HG02798 (cell line): ENCODE data around the gene FNBP1L.
"Not testable (repeated sequence)": the region's sequence is repeated elsewhere in the genome, so short reads cannot be mapped to it uniquely, and the experiment has no call there.

ENCODE experiments used
- ATAC-seq: cut with Tn5 transposase; IDR thresholded peaks from one replicate; pipeline ENCODE4 v1.9.1; 2021; ENCODE audit warnings: mild to moderate bottlenecking; ENCODE audit not compliant: unreplicated experiment, poor library complexity

FNBP1L gene

GRCh38 chr1:93481899-93482298, 34.0 kb downstream of the FNBP1L start:
- ATAC-seq = not testable (repeated sequence)

DNA sequence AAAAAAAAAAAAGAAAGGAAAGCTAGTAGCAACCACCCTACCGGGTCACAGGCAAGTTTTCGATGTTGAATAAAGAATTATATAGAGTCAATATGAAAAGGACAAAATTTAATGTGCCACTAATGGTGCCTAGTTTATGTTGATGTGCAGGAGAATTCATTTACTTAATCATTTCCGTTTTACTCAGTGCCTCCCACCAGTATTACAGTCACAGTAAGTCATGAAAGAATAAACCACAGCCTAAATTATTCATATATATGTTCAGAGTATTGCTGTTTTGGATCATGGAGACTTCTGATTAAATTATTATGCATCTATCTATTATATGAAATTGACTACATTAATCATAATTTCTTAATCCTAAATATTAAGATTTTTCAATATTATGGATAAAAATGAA, 35.3 kb downstream of the FNBP1L start:
- no peak for ATAC-seq

- ATAC-seq = no peak
Observed at GRCh38 chr1:93483606-93484005, 35.7 kb downstream of the FNBP1L start.

GRCh38 chr1:93488207-93488606, 40.3 kb downstream of the FNBP1L start:
- ATAC-seq = no peak

DNA sequence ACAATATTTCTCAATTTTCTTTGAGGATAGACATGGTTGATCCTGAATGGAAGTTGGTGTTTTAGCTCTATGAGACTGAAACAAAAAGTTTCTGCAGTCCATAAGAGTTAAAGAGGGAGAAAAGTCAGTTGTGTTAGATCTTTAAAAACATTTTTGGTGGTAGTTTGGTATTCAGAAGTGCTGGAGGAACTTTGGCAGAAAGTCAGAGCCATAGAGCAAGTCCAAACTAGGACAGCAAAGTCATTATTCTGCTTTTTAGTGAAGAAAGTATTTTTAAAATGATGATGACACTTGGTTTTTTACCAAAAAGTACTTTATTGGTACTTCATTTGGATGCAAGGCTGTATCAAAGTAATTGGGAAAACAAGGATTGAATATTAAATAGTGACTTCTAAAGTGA, 41.8 kb downstream of the FNBP1L start:
- ATAC-seq = no peak

DNA sequence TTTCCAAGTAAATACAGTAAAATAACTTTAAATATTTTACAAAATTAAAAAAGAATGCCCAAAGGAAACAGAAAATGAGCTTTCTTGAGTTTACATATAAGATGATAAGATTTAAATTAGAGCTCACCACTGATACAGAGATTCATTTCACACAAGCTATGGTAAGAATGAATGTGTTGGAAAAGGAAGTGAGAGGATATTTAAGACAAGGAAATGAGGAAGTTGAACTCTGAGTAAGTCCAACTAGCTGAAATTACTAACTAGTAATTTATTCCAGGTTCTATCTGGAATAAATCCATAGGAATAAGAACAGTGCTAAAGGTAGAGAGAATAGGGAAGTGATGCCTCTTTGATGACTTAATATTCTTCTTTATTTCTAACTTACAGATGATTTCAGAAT, 42.4 kb downstream of the FNBP1L start:
- ATAC-seq = no peak

GRCh38 chr1:93495911-93496310, 48.0 kb downstream of the FNBP1L start:
- ATAC-seq = no peak

DNA sequence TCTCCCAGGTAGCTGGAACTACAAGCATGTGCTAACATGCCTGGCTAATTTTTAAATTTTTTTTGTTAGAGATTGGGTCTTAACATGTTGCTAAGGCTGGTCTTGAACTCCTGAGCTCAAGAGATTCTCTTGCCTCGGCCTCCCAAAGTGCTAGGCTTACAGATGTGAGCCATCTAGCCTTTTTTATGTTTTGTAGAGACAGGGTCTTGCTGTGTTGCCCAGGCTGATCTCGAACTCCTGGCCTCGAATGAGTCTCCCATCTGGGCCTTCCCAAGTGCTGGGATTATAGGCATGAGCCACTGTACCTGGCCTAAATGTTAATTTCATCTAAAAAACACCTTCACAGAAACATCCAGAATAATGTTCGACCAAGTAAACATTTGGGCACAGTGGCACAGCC, 48.6 kb downstream of the FNBP1L start:
- no peak for ATAC-seq

GRCh38 chr1:93499075-93499474, 51.2 kb downstream of the FNBP1L start:
- no peak for ATAC-seq

- ATAC-seq = no peak
Observed at GRCh38 chr1:93499533-93499932, 51.6 kb downstream of the FNBP1L start.

- ATAC-seq = no peak
Observed at GRCh38 chr1:93500275-93500674, 52.4 kb downstream of the FNBP1L start.

DNA sequence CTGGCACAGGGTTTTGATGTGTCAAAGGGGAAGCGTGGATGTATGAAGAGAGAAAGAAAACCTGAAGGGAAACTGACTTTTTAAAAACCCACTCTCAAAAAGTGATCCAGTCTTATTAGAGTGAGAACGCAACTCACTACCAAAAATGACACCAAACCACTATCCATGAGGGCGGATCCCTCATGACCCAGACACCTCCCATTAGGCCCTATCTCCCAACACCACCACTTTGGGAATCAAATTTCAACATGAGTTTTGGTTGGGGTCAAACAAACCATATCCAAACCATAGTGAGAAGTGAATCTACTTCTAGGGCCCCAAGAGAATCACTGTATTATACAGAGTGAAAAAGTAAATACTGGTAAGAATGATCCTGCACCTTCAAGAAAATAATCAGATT, 53.5 kb downstream of the FNBP1L start:
- ATAC-seq = no peak

DNA sequence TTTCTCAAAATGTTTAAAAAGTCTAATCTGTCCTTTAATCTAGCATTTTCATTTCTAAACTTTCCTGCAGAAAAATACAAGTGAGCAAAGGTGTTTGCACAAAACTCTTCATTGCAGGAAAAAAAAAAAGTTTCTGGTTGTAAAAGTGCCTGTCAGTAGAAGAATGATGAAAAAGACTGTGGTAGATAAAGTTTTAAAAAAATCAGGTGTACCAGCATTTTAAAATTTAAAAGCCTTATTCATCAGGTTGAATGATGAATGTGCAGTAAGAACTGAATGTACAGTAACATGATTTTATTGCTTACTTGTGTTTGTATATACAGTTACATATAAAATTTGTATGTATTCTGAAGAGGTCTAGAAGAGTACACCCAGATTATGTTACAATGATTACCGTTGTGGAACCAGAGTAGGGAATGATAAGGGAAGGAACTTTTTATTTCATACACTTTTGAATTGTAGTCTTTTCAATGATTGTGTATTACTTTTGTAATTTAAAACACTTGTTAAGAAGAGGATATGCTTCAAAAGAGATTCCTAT, 54.0 kb downstream of the FNBP1L start:
- no peak for ATAC-seq

DNA sequence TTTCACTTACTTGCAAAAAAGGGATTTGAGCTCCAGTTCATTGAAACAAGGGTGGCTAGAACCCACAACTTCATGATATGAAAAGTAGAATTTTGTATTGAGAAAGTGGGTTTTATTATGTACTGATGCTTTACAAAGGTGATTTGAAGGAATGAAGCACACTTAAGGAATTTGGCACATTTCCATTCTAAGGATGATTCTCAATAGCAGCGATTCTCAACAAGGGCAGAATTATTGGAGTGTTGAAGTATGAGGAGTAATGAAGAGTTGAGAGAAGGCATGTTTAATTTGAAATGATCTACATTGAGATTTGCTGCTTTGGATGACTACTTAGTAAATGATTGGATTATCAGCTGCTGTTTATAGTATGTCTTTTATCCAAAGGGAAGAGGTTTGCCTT, 54.7 kb downstream of the FNBP1L start:
- ATAC-seq = no peak

DNA sequence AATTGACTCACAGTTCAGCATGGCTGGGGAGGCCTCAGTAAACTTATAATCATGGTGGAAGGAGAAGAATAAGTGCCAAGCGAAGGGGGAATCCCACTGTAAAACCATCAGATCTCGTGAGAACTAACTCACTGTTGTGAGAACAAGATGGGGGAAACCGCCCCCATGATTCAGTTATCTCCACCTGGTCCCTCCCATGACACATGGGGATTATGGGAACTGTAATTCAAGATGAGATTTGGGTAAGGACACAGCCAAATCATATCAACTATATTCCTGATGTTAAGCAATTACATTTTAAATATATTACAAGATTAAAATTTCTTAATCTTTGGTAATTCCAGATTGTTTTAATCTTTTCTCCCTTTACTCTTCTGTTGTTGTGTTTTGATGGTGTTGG, 55.2 kb downstream of the FNBP1L start:
- no peak for ATAC-seq

DNA sequence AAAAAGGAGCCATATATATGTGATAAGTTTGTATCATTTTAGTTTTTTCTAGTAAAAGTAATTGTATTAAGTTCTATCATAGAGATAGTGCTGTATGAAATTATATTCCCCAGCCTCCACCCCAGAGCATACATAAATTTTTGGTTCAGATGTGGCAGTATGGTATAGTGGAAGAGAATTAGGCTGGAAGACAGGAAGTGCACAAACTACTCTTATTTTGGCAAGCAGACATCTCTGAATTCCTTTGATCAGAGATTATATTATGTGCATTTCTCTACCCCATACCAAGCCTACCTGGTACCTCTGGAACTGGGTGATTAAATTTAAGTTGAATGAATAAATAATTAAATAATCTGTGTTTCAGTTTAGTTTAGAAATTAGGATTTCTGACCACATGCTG, 55.9 kb downstream of the FNBP1L start:
- ATAC-seq = no peak

DNA sequence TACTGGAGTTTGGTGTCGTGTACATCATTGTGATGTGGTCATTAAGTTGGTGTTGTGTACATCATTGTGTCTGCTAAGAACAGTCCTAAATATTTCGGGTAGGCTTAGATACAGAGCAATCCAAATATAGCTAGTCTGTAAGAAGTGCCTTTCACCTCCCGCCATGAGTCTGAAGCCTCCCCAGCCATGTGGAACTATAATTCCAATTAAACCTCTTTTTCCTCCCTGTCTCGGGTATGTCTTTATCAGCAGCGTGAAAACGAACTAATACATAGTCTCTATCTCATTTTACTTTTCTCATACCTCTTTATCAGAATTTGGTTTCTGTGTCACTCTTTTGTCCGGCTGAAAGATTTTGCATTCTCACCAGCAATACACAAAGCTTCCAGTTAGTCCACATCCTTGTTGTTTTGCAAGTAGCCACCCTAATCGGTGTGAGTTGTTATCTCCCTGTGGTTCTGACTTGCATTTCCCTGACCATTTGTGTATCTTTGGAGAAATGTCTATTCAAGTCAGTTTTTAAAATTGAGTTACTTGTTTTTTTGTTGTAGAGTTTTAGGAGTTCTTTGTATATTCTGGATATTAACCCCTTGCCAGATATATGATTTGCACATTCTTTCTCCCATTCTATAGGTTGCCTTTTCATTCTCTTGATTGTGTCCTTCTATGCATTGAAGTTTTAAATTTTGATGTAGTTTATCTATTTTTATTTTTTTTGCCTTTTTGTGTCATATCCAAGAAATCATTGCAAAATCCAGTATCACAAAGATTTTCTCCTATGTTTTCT, 56.5 kb downstream of the FNBP1L start:
- ATAC-seq = no peak

DNA sequence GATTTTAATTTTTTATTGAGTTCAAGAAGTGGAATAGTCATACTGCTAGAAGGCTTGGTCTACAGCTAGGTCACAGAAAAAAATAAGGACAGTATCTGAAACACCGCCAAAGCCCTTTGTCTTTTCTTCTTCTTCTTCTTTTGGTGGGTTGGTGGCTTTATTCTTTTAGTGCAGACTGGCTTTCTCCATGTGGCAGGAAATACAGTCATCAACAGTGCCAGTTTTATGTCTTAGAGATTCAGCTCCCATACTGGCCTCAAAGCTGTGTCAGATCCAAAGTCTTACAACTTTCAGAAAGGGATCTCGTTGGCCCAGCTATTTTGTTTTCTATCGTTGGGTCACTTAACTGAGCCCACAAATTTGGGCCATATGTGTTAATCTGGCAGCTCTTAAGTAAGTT, 58.2 kb downstream of the FNBP1L start:
- no peak for ATAC-seq

- ATAC-seq = no peak
Observed at GRCh38 chr1:93516164-93516563, 68.2 kb downstream of the FNBP1L start.

DNA sequence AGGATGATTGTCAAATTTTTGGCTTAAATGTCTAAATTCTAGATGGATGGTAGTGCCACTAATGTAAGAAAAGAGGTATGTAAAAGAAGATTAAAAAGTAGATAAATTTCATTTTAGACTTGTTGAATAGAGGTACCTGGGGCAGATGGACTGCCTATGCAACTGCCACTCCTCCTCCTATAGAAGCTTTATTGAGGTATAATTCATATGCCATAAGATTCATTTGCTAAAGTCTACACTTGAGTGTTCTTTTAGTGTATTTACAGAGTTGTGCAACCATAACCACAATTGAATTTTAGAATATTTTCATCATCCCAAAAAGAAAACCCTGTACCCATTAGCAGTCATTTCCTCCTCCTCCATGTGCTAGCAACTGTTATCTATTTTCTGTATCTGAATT, 70.6 kb downstream of the FNBP1L start:
- ATAC-seq = no peak

DNA sequence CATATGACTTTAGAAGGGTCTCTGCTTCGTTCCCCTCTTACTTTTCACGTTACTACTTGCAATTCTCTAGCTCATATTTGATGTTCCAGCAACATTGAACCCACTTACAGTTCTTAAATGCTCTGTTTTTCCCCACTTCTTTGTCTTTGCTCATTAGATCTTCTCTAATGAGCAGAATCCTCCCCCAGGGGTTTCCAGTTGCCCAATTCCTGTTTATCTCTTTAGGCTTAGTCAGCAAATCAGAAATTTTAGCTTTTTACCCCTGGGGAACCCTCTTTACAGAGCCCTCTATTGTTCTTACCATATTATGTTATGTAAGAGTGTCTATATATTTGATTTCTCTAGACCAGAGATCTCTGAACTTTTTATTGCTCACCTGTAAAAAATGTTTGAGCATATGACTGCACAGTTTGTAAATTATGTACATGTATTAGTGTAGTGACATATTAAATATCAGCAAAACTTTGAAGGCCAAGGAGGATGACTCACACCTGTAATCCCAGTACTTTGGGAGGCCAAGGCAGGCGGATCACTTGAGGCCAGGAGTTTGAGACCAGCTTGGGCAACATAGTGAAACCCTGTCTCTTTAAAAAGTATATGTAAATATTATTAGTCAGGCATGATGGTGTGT, 71.4 kb downstream of the FNBP1L start:
- ATAC-seq = no peak

DNA sequence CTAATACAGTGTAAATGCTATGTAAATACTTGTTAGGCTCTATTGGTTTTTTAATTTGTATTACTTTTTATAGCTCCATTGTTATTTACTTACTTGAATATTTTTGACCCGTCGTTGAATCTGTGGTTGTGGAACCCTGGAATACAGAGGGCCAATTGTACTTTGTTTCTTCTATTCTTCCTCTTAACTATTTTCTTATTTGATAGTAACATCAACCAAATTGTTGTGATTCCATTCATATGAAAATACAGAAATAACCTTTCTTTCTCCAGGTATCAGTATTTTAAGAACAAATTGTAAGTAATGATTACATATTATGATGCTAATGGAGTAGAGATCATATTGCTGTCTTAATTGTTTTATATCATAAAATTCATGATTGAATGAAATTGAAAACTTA, 73.7 kb downstream of the FNBP1L start:
- no peak for ATAC-seq
